Fibroblast of lung (primary cell): ENCODE data around the gene BCKDK. TPM values are rescaled to one million over a fixed set of nuclear protein-coding genes. Genes with fewer than 3 reads are reported as not detected.

ENCODE experiments used
- DNase-seq, 2 donors: peaks; one replicate each; pipeline versions ENCODE4 v3.0.0 to v3.0.0-alpha.2; 2010; ENCODE audit warnings: low read depth in 2 of 2
- H2AFZ ChIP-seq: 2 replicates; pipeline ENCODE4 v1.5.1; 2012; ENCODE audit warnings: low read length, control low read depth, inconsistent platforms
- H3K27ac ChIP-seq: 2 replicates; pipeline ENCODE4 v1.5.1; 2011; ENCODE audit warnings: low read length, control low read depth; ENCODE audit not compliant: insufficient read depth
- H3K27me3 ChIP-seq: 2 replicates; pipeline ENCODE4 v1.5.1; 2011; ENCODE audit warnings: mild to moderate bottlenecking, low read length; ENCODE audit not compliant: control insufficient read depth, insufficient read depth
- H3K36me3 ChIP-seq: 2 replicates; pipeline ENCODE4 v1.5.1; 2011; ENCODE audit warnings: low read length; ENCODE audit not compliant: control insufficient read depth, insufficient read depth
- H3K4me1 ChIP-seq: 2 replicates; pipeline ENCODE4 v1.5.1; 2011; ENCODE audit warnings: low read length; ENCODE audit not compliant: control insufficient read depth, insufficient read depth; ENCODE audit errors: extremely low read depth
- H3K4me2 ChIP-seq: 2 replicates; pipeline ENCODE4 v1.5.1; 2011; ENCODE audit warnings: low read length, control low read depth; ENCODE audit not compliant: insufficient read depth; ENCODE audit errors: extremely low read depth
- H3K4me3 ChIP-seq, 4 experiments: fragments of 200-600 bp in 1 of 4; sonication (generic) in 1 of 4; replicated peaks in 1 of 4; 2 replicates each; pipeline ENCODE4 v1.5.1; 2011 to 2016; ENCODE audit warnings: low read length in 4 of 4, low read depth in 3 of 4, mild to moderate bottlenecking in 3 of 4, control low read depth in 2 of 4, inconsistent platforms in 1 of 4, mixed read lengths in 1 of 4; ENCODE audit not compliant: insufficient read depth in 1 of 4; ENCODE audit errors: control extremely low read depth in 1 of 4
- H3K79me2 ChIP-seq: 2 replicates; pipeline ENCODE4 v1.5.1; 2012; ENCODE audit warnings: mild to moderate bottlenecking, low read length, inconsistent platforms; ENCODE audit not compliant: control insufficient read depth, insufficient read depth
- H3K9ac ChIP-seq: 2 replicates; pipeline ENCODE4 v1.5.1; 2011; ENCODE audit warnings: mild to moderate bottlenecking, low read length, control low read depth; ENCODE audit not compliant: insufficient read depth
- H3K9me3 ChIP-seq: 2 replicates; pipeline ENCODE4 v1.5.1; 2012; ENCODE audit warnings: low read depth, low read length; ENCODE audit not compliant: control insufficient read depth, insufficient read depth
- H4K20me1 ChIP-seq: 2 replicates; pipeline ENCODE4 v1.5.1; 2011; ENCODE audit warnings: low read length; ENCODE audit not compliant: control insufficient read depth, insufficient read depth; ENCODE audit errors: extremely low read depth
- EZH2 ChIP-seq: IDR thresholded peaks from 2 replicates; pipeline ENCODE4 v1.5.1; 2012; ENCODE audit warnings: low read length, control low read depth, mild to moderate bottlenecking; ENCODE audit errors: missing control alignments
- polyA plus RNA-seq, 2 donors: library from polyadenylated mRNA; depleted of rRNA in 1 of 2; stranded (reverse) in 1 of 2; unstranded in 1 of 2; fragments of >200 nt; gene quantifications; 2 replicates each; pipeline ENCODE4 v1.2.1, GENCODE V29; 2011 to 2012; ENCODE audit warnings: missing spikeins in 1 of 2
- total RNA-seq: library from RNA; depleted of rRNA; stranded (reverse); fragments of >200 nt; gene quantifications from 2 replicates; pipeline ENCODE4 v1.2.1, GENCODE V29; 2014
- TF ChIP-seq, protein P1 (sequence below), 2 donors: IDR thresholded peaks in 1 of 2; conservative IDR thresholded peaks in 1 of 2; 1 replicate in 1 of 2; 2 replicates in 1 of 2; pipeline ENCODE4 v1.5.1; 2011 to 2012; ENCODE audit warnings: low read length in 2 of 2, control low read depth in 1 of 2, inconsistent platforms in 1 of 2, low read depth in 1 of 2, mild to moderate bottlenecking in 1 of 2

Gene BCKDK
- total and polyA plus RNA-seq, 2 donors (not counting 1 experiment from before 2014, with no cell fraction given) = 18.5 to 34.8 TPM

DNA sequence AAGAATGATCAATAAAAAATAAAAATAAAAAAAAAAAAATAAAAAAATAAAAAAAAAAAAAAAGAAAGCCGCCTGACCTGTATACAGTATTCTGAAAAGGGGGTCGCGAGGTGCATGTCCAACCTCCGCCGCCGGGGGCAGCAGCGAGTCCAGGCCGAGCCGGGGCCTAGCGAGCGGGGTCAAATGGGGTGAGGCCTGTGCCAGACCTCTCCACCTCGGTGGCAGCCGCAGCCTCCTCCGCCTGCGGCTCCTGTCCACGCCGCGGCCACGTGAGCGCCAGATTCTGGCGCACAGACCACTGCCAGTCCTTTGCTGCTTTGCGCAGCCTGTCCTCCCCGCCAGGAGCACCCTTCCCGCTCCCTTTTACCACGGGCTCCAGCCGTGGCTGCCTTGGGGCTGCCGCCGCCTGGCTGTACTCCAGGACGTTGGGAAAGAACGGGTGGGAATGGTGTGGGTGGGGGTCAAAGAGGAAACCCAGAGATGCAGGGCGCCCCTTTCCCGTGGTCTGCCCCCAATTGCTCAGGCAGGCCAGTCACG, 2.4 kb upstream of the BCKDK start:
- H3K79me2 ChIP-seq = peaks cover 9% of the 10 kb centered on the region
- H4K20me1 ChIP-seq = no peaks in the 10 kb centered on the region
- DNase-seq = peak; percentile 32 to 46
- peaks cover 3% of the 10 kb centered on the region for H3K4me1 ChIP-seq
- peak overlapping the region; percentile 25 for H3K4me2 ChIP-seq
- TF ChIP-seq, protein P1, sequence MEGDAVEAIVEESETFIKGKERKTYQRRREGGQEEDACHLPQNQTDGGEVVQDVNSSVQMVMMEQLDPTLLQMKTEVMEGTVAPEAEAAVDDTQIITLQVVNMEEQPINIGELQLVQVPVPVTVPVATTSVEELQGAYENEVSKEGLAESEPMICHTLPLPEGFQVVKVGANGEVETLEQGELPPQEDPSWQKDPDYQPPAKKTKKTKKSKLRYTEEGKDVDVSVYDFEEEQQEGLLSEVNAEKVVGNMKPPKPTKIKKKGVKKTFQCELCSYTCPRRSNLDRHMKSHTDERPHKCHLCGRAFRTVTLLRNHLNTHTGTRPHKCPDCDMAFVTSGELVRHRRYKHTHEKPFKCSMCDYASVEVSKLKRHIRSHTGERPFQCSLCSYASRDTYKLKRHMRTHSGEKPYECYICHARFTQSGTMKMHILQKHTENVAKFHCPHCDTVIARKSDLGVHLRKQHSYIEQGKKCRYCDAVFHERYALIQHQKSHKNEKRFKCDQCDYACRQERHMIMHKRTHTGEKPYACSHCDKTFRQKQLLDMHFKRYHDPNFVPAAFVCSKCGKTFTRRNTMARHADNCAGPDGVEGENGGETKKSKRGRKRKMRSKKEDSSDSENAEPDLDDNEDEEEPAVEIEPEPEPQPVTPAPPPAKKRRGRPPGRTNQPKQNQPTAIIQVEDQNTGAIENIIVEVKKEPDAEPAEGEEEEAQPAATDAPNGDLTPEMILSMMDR (conservative IDR thresholded peaks at IDR 0.05 in 1 of 2, IDR thresholded peaks at IDR 0.05 in 1 of 2; ENCODE audit: low read depth in 1 of 2, low read length in 2 of 2) = peak; percentile 61 to 78
- TF ChIP-seq EZH2 = no peak
- H3K27me3 ChIP-seq = no peaks in the 10 kb centered on the region
- H3K36me3 ChIP-seq = peaks cover 6% of the 10 kb centered on the region
- peak overlapping the region; percentile 20 for H3K27ac ChIP-seq
- peak overlapping the region; percentile 93 for H2AFZ ChIP-seq
- no peak overlapping the region for H3K4me3 ChIP-seq
- no peak overlapping the region for H3K9ac ChIP-seq
- no peaks in the 10 kb centered on the region for H3K9me3 ChIP-seq

DNA sequence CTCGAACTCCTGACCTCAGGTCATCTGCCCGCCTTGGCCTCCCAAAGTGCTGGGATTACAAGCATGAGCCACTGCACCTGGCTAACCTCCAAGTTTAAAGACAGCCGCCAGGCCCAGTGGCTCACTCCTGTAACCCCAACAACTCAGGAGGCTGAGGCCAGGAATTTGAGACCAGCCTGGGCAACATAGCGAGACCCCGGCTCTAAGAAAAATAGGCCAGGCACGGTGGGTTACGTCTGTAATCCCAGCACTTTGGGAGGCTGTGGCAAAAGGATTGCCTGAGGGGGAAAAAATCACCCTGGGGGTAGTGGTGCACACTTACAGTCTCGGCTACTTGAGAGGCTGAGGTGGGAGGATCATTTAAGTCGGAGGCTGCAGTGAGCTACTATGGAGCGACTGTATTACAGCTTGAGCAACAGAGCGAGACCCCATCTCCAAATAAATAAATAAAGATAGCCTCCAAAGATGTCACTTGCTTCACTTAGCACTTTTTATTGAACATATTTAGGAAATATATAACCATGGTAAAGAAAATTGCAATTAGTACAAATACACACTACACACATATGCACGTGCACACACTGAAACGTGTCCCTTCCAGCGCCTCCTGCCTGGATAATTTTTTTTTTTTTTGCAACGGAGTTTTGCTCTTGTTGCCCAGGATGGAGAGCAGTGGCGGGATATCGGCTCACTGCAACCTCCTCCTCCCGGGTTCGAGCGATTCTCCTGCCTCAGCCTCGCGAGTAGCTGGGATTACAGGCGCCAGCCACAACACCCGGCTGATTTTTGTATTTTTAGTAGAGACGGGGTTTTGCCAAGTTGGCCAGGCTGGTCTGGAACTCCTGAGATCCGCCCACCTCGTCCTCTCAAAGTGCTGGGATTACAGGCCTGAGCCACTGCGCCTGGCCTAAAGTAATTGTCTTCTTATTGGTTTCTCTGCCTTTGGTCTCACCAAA, 1.4 kb upstream of the BCKDK start:
- DNase-seq = no peak
- no peak overlapping the region for H3K4me3 ChIP-seq

DNA sequence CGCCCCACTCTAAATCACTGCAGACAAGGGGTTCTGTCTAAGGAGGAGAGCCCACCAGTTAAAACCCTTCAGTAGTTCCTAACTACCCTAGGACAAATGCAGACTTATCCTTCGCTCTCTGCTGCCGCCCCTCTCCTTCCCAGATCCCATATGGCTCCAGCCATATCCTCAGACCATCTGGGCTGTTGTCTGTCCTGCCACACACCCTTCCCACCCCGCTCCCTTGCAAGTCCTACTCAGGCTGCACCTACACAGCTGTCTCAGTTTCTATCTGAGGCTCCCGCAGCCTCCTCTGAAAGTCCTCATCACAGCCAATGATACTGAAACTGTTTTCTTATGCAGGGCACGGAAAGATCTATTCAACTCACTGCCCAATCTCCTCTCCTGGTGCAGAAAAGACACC, 720 bp upstream of the BCKDK start:
- peak overlapping the region in 2 of 4 experiments; percentile 52 to 95 for H3K4me3 ChIP-seq
- no peak overlapping the region for H3K9ac ChIP-seq
- no peak overlapping the region for H3K27ac ChIP-seq
- peaks cover 19% of the 10 kb centered on the region for H3K36me3 ChIP-seq
- no peaks in the 10 kb centered on the region for H3K9me3 ChIP-seq
- no peak overlapping the region for H2AFZ ChIP-seq
- no peak for DNase-seq
- no peaks in the 10 kb centered on the region for H4K20me1 ChIP-seq
- TF ChIP-seq, protein P1 (conservative IDR thresholded peaks at IDR 0.05 in 1 of 2, IDR thresholded peaks at IDR 0.05 in 1 of 2; ENCODE audit: low read depth in 1 of 2, low read length in 2 of 2) = no peak
- no peak for TF ChIP-seq EZH2
- H3K4me2 ChIP-seq = peak overlapping the region; percentile 83
- no peaks in the 10 kb centered on the region for H3K27me3 ChIP-seq
- peaks cover 9% of the 10 kb centered on the region for H3K79me2 ChIP-seq
- peaks cover 3% of the 10 kb centered on the region for H3K4me1 ChIP-seq

More for the DNA sequence above, 1.4 kb upstream of the BCKDK start:
- Histone ChIP-seq H2AFZ (no peak overlapping the region), H4K20me1 (no peaks in the 10 kb centered on the region), H3K79me2 (peaks cover 9% of the 10 kb centered on the region), H3K27ac (no peak overlapping the region), H3K4me1 (peaks cover 3% of the 10 kb centered on the region), H3K9me3 (no peaks in the 10 kb centered on the region), H3K27me3 (no peaks in the 10 kb centered on the region), H3K36me3 (peaks cover 13% of the 10 kb centered on the region), H3K4me2 (no peak overlapping the region), H3K9ac (no peak overlapping the region)
- TF ChIP-seq, protein P1 (conservative IDR thresholded peaks at IDR 0.05 in 1 of 2, IDR thresholded peaks at IDR 0.05 in 1 of 2; ENCODE audit: low read depth in 1 of 2, low read length in 2 of 2) = no peak
- TF ChIP-seq EZH2 = no peak
